ENCODE results near the gene GPN1.
"Not testable (repeated sequence)": the region's sequence is repeated elsewhere in the genome, so short reads cannot be mapped to it uniquely, and the experiment has no call there.

The GPN1 gene

GRCh38 chr2:27628767-27629709 lies at the start of gene GPN1, which contains the start of gene CCDC121:
GPN1 (plus strand) TSS chr2:27629050; CDS start chr2:27629059, 9 bp downstream.
CCDC121 (minus strand) TSS chr2:27629012; CDS start chr2:27627799, 1,213 bp downstream.
- DNase-seq = peak; percentile 84

- DNase-seq = no peak
These were observed 47.3 kb upstream of the GPN1 start for GRCh38 chr2:27581417-27582128.

GRCh38 chr2:27582129-27582694 lies 46.6 kb upstream of the GPN1 start:
- no peak for DNase-seq

- peak; percentile 95 for DNase-seq
These were observed 46.0 kb upstream of the GPN1 start, which contains the start of gene ZNF512 for GRCh38 chr2:27582695-27583389. ZNF512 (plus strand) TSS chr2:27583042; CDS start chr2:27583113, 71 bp downstream.

GRCh38 chr2:27583390-27583915 lies 45.4 kb upstream of the GPN1 start:
- no peak for DNase-seq

GRCh38 chr2:27584597-27584996 lies 44.3 kb upstream of the GPN1 start:
- DNase-seq = no peak

- no peak for DNase-seq
These were observed 41.8 kb upstream of the GPN1 start for GRCh38 chr2:27587025-27587424.

GRCh38 chr2:27588308-27588707 lies 40.5 kb upstream of the GPN1 start:
- DNase-seq = no peak

GRCh38 chr2:27591745-27592144 lies 37.1 kb upstream of the GPN1 start:
- DNase-seq = no peak

GRCh38 chr2:27593240-27593639 lies 35.6 kb upstream of the GPN1 start:
- DNase-seq = no peak

- DNase-seq = not testable (repeated sequence)
These were observed 34.7 kb upstream of the GPN1 start for GRCh38 chr2:27594020-27594703.

GRCh38 chr2:27595412-27595811 lies 33.4 kb upstream of the GPN1 start:
- DNase-seq = not testable (repeated sequence)

GRCh38 chr2:27596627-27597026 lies 32.2 kb upstream of the GPN1 start:
- no peak for DNase-seq

GRCh38 chr2:27606611-27607010 lies 22.2 kb upstream of the GPN1 start:
- no peak for DNase-seq

- DNase-seq = no peak
These were observed 14.9 kb upstream of the GPN1 start for GRCh38 chr2:27613985-27614384.

GRCh38 chr2:27615316-27615715 lies 13.5 kb upstream of the GPN1 start:
- DNase-seq = no peak

- no peak for DNase-seq
These were observed 7.3 kb upstream of the GPN1 start for GRCh38 chr2:27621524-27621923.

- DNase-seq = no peak
These were observed 5.9 kb upstream of the GPN1 start for GRCh38 chr2:27622921-27623384.

GRCh38 chr2:27624943-27625342 lies 3.9 kb upstream of the GPN1 start:
- DNase-seq = no peak

GRCh38 chr2:27626323-27626722 lies 2.5 kb upstream of the GPN1 start:
- not testable (repeated sequence) for DNase-seq

- not testable (repeated sequence) for DNase-seq
These were observed 1.9 kb upstream of the GPN1 start for GRCh38 chr2:27626921-27627320.
